Measurements from ENCODE around the gene CA5B.

- TF ChIP-seq BRCA1 (IDR thresholded peaks at IDR 0.05; ENCODE audit: low read depth, low read length) (no peak), YBX1 (IDR thresholded peaks at IDR 0.05) (no peak), USF2 (IDR thresholded peaks at IDR 0.05; ENCODE audit: borderline replicate concordance, low read depth, low read length) (no peak), ZBTB11 (CRISPR knock-in tag; IDR thresholded peaks at IDR 0.05) (no peak), RAD51 (IDR thresholded peaks at IDR 0.05) (no peak), ATF3 (IDR thresholded peaks at IDR 0.05; ENCODE audit: borderline replicate concordance, extremely low read depth, low read depth, low read length) (no peak), SMAD1 (IDR thresholded peaks at IDR 0.05; ENCODE audit: low read depth, partially characterized antibody) (no peak)
- TF ChIP-seq, protein P1, sequence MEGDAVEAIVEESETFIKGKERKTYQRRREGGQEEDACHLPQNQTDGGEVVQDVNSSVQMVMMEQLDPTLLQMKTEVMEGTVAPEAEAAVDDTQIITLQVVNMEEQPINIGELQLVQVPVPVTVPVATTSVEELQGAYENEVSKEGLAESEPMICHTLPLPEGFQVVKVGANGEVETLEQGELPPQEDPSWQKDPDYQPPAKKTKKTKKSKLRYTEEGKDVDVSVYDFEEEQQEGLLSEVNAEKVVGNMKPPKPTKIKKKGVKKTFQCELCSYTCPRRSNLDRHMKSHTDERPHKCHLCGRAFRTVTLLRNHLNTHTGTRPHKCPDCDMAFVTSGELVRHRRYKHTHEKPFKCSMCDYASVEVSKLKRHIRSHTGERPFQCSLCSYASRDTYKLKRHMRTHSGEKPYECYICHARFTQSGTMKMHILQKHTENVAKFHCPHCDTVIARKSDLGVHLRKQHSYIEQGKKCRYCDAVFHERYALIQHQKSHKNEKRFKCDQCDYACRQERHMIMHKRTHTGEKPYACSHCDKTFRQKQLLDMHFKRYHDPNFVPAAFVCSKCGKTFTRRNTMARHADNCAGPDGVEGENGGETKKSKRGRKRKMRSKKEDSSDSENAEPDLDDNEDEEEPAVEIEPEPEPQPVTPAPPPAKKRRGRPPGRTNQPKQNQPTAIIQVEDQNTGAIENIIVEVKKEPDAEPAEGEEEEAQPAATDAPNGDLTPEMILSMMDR (IDR thresholded peaks at IDR 0.05 in 2 of 3, conservative IDR thresholded peaks at IDR 0.05 in 1 of 3; ENCODE audit: control insufficient read depth in 2 of 3, extremely low read depth in 1 of 3, insufficient read depth in 1 of 3, low read depth in 3 of 3, low read length in 3 of 3) = no peak
Observed at GRCh38 chrX:15820106-15821073, 82.3 kb downstream of the CA5B start.

Measured in GM12878 (cell line).